GM23248 (cell line): Measurements from ENCODE around the gene NRCAM. TPM values are rescaled to one million over a fixed set of nuclear protein-coding genes. Genes with fewer than 3 reads are reported as not detected.

ENCODE experiments used
- DNase-seq: peaks from one replicate; pipeline ENCODE4 v3.0.0-alpha.2; 2015
- H2AFZ ChIP-seq: fragments of 200-600 bp; sonication (generic); 2 replicates; pipeline ENCODE4 v1.6.1; 2016; ENCODE audit warnings: antibody characterized with exemption
- H3F3A ChIP-seq: fragments of 200-600 bp; sonication (generic); 2 replicates; pipeline ENCODE4 v1.6.1; 2016; ENCODE audit warnings: mild to moderate bottlenecking, antibody characterized with exemption, mixed run types; ENCODE audit not compliant: insufficient read depth
- H3K27ac ChIP-seq: fragments of 200-600 bp; sonication (generic); 2 replicates; pipeline ENCODE4 v1.5.1; 2016; ENCODE audit warnings: mild to moderate bottlenecking
- H3K27me3 ChIP-seq: fragments of 200-600 bp; sonication (generic); replicated peaks from 2 replicates; pipeline ENCODE4 v1.6.1; 2016; ENCODE audit warnings: mild to moderate bottlenecking; ENCODE audit not compliant: insufficient read depth
- H3K36me3 ChIP-seq: fragments of 200-600 bp; sonication (generic); 2 replicates; pipeline ENCODE4 v1.6.1; 2016; ENCODE audit warnings: low read depth, mild to moderate bottlenecking
- H3K4me1 ChIP-seq: fragments of 200-600 bp; sonication (generic); 2 replicates; pipeline ENCODE4 v1.6.1; 2016; ENCODE audit warnings: mild to moderate bottlenecking; ENCODE audit not compliant: insufficient read depth
- H3K4me2 ChIP-seq: fragments of 200-600 bp; sonication (generic); one replicate; pipeline ENCODE4 v1.6.1; 2016; ENCODE audit warnings: mild to moderate bottlenecking; ENCODE audit not compliant: unreplicated experiment
- H3K4me3 ChIP-seq: fragments of 200-600 bp; sonication (generic); 2 replicates; pipeline ENCODE4 v1.5.1; 2016; ENCODE audit warnings: mild to moderate bottlenecking
- H3K79me2 ChIP-seq: fragments of 200-600 bp; sonication (generic); 2 replicates; pipeline ENCODE4 v1.6.1; 2016; ENCODE audit warnings: mild to moderate bottlenecking; ENCODE audit not compliant: insufficient read depth
- H3K9ac ChIP-seq: fragments of 200-600 bp; sonication (generic); 2 replicates; pipeline ENCODE4 v1.6.1; 2016; ENCODE audit warnings: mild to moderate bottlenecking
- H3K9me2 ChIP-seq: fragments of 200-600 bp; sonication (generic); 2 replicates; pipeline ENCODE4 v1.6.1; 2016; ENCODE audit warnings: mixed run types, mild to moderate bottlenecking, moderate library complexity; ENCODE audit not compliant: insufficient read depth
- H3K9me3 ChIP-seq: fragments of 200-600 bp; sonication (generic); one replicate; pipeline ENCODE4 v1.6.1; 2017; ENCODE audit warnings: low read depth
- H4K20me1 ChIP-seq: fragments of 200-600 bp; sonication (generic); 2 replicates; pipeline ENCODE4 v1.6.0; 2016; ENCODE audit not compliant: insufficient read depth
- EZH2 ChIP-seq: fragments of 200-600 bp; sonication (generic); IDR thresholded peaks from 2 replicates; pipeline ENCODE4 v1.6.1; 2018; ENCODE audit warnings: antibody characterized with exemption, mild to moderate bottlenecking; ENCODE audit not compliant: insufficient read depth, poor library complexity, severe bottlenecking
- EZH2phosphoT487 ChIP-seq: fragments of 200-600 bp; sonication (generic); IDR thresholded peaks from 2 replicates; pipeline ENCODE4 v1.6.1; 2018; ENCODE audit warnings: antibody characterized with exemption, moderate library complexity, mild to moderate bottlenecking, low read depth; ENCODE audit not compliant: insufficient read depth
- WGBS, 2 experiments: methylation state at CpG; one replicate each; pipeline ENCODE4 v1.1.6; 2015 to 2017; ENCODE audit warnings: low lambda C conversion rate in 2 of 2, low coverage in 1 of 2; ENCODE audit errors: missing lambda C conversion rate in 2 of 2; 5-methylcytosine and 5-hydroxymethylcytosine counted together
- in situ Hi-C: fragments of 300-500 bp; cut with MboI; formaldehyde crosslinking; loops from 2 replicates; pipeline ENCODE4 v1.15.0; 2020
- polyA plus RNA-seq: library from polyadenylated mRNA; unstranded; fragments of >200 nt; fragmentation: Nextera tagmentation; extraction: Ambion mirVana; gene quantifications from 2 replicates; pipeline ENCODE4 v1.2.1, GENCODE V29; 2016
- total RNA-seq: library from RNA; depleted of rRNA; stranded (reverse); fragments of >200 nt; shearing (Covaris generic); gene quantifications from 2 replicates; pipeline ENCODE4 v1.2.3, GENCODE V29; 2014

NRCAM gene
- total and polyA plus RNA-seq, 2 experiments from 2014 or later, result 5.1 to 7.0 TPM

DNA sequence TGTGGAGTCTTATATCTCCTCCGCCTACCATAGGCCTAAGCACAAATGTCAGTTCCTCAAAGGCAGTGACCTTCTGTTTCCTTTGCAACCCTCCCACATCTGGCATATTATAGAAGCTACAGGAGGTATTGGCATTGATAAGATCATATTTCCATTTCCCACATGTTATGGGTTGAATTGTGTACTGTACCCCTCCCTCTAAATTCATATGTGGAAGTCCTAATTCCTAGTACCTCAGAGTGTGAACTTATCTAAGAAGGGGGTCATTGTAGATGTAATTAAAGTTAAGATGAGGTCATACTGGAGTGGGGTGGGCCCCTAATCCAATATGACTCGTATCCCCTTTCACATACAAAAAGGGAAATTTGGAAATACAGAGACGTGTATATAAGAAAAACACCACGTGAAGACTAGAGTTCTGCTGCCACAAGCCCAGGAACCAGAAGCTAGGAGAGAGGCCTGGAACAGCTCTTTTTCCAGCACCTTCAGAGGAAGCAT is 320.0 kb downstream of the NRCAM start:
- Histone ChIP-seq H3K9me3 (no peaks in the 10 kb centered on the region), H3K79me2 (no peaks in the 10 kb centered on the region), H4K20me1 (no peaks in the 10 kb centered on the region), H3K4me1 (no peaks in the 10 kb centered on the region), H3K36me3 (no peaks in the 10 kb centered on the region), H3F3A (no peaks in the 10 kb centered on the region), H2AFZ (no peak overlapping the region), H3K27me3 (no peaks in the 10 kb centered on the region), H3K4me3 (no peak overlapping the region), H3K9me2 (no peaks in the 10 kb centered on the region), H3K4me2 (no peak overlapping the region), H3K27ac (no peak overlapping the region), H3K9ac (no peak overlapping the region)
- no peak for DNase-seq
- WGBS, 2 experiments, result 86 to 93% methylated on average over 4 of the region's 4 CpGs
- in situ Hi-C loops, result loop anchor here (25.0 kb wide), 1 partner anchor 399 kb away; the partner anchor contains the start of gene CBLL1
- TF ChIP-seq EZH2 (no peak), EZH2phosphoT487 (no peak)

- Histone ChIP-seq H3K27me3 (no peaks in the 10 kb centered on the region), H3K9me2 (no peaks in the 10 kb centered on the region), H3K4me1 (no peaks in the 10 kb centered on the region), H3K36me3 (no peaks in the 10 kb centered on the region), H4K20me1 (no peaks in the 10 kb centered on the region), H3K79me2 (no peaks in the 10 kb centered on the region), H3K9ac (no peak overlapping the region), H3F3A (no peaks in the 10 kb centered on the region), H3K9me3 (no peaks in the 10 kb centered on the region), H3K4me3 (no peak overlapping the region), H2AFZ (no peak overlapping the region), H3K27ac (no peak overlapping the region), H3K4me2 (no peak overlapping the region)
- TF ChIP-seq EZH2phosphoT487 (no peak), EZH2 (no peak)
- 89 to 94% methylated on average over 7 of the region's 7 CpGs for WGBS, 2 experiments
- in situ Hi-C loops, result loop anchor here (25.0 kb wide), 1 partner anchor 398 kb away; the partner anchor contains the start of gene CBLL1
- no peak for DNase-seq
These were observed 320.6 kb downstream of the NRCAM start for GRCh38 chr7:108135446-108136190.

GRCh38 chr7:108134486-108134885 is 321.8 kb downstream of the NRCAM start:
- in situ Hi-C loops, result loop anchor here (25.0 kb wide), 1 partner anchor 397 kb away; the partner anchor contains the start of gene CBLL1
- no peak overlapping the region for H3K9ac ChIP-seq
- no peaks in the 10 kb centered on the region for H3K9me2 ChIP-seq
- DNase-seq, result no peak
- H3K4me2 ChIP-seq, result no peak overlapping the region
- H3K36me3 ChIP-seq, result no peaks in the 10 kb centered on the region
- no peaks in the 10 kb centered on the region for H4K20me1 ChIP-seq
- H3K9me3 ChIP-seq, result no peaks in the 10 kb centered on the region
- H3K79me2 ChIP-seq, result no peaks in the 10 kb centered on the region
- H3K4me1 ChIP-seq, result no peaks in the 10 kb centered on the region
- H3K27me3 ChIP-seq, result no peaks in the 10 kb centered on the region
- H3F3A ChIP-seq, result no peaks in the 10 kb centered on the region
- no peak overlapping the region for H2AFZ ChIP-seq
- no peak overlapping the region for H3K27ac ChIP-seq
- no peak overlapping the region for H3K4me3 ChIP-seq
- 98 to 100% methylated on average over 1 of the region's 1 CpG for WGBS, 2 experiments
- TF ChIP-seq EZH2phosphoT487, result no peak
- no peak for TF ChIP-seq EZH2

GRCh38 chr7:108132551-108133265 is 323.5 kb downstream of the NRCAM start:
- H3F3A ChIP-seq, result no peaks in the 10 kb centered on the region
- TF ChIP-seq EZH2 (no peak), EZH2phosphoT487 (no peak)
- in situ Hi-C loops, result loop anchor here (25.0 kb wide), 1 partner anchor 395 kb away; the partner anchor contains the start of gene CBLL1
- no peak overlapping the region for H3K4me2 ChIP-seq
- 88 to 89% methylated on average over 13 of the region's 13 CpGs for WGBS, 2 experiments
- H3K4me1 ChIP-seq, result no peaks in the 10 kb centered on the region
- H3K9me3 ChIP-seq, result no peaks in the 10 kb centered on the region
- no peaks in the 10 kb centered on the region for H3K79me2 ChIP-seq
- no peak overlapping the region for H2AFZ ChIP-seq
- H4K20me1 ChIP-seq, result no peaks in the 10 kb centered on the region
- H3K9me2 ChIP-seq, result no peaks in the 10 kb centered on the region
- H3K9ac ChIP-seq, result no peak overlapping the region
- no peaks in the 10 kb centered on the region for H3K27me3 ChIP-seq
- H3K27ac ChIP-seq, result no peak overlapping the region
- no peak for DNase-seq
- no peaks in the 10 kb centered on the region for H3K36me3 ChIP-seq
- H3K4me3 ChIP-seq, result no peak overlapping the region
